ENCODE measurements around the gene SEPTIN8.
A peak's percentile ranks its signal among the peaks of the same experiment; 100 is the strongest.

Gene SEPTIN8, protein sequence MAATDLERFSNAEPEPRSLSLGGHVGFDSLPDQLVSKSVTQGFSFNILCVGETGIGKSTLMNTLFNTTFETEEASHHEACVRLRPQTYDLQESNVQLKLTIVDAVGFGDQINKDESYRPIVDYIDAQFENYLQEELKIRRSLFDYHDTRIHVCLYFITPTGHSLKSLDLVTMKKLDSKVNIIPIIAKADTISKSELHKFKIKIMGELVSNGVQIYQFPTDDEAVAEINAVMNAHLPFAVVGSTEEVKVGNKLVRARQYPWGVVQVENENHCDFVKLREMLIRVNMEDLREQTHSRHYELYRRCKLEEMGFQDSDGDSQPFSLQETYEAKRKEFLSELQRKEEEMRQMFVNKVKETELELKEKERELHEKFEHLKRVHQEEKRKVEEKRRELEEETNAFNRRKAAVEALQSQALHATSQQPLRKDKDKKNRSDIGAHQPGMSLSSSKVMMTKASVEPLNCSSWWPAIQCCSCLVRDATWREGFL

DNA sequence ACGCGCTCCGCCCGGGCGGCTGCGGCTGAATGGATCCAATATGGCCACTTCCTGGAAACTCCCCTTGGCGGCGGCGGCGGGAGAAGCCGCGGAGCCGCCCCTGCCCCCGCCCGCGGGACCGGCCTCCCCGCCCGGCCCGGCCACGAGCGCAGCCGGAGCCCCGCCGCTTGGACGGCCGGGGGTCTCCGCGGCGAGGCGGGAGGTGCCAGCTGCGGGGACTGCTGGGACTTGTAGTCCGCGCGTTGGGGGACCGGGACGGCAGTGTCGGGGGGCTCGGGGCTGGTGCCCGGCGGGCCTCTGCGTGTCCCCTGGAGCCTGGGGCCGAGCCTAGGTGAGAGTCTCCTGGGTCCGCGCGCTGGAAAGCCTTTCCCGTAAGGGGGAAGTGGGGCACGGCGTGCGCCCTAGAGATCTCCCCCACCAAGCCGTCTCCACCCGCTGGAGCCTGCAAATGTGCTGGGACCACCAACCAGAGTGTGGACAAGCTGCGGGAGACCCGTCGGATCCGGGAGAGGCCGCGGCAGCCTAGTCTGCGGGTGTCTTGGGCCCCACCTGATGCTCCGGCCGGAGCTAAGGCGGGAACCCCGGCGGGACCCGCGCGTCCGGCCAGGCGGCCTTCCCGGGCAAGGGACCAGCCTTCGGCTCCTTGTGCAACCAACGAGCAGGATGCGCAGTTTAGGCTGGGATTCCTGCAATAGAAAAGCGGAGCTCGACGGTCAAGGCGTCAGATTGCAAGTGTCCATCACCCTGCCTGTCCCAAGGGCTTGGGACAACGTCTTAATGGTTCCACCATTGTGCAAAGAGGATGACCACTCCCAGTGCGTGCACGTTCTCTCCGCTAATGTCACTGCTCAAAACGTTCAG is at the start of gene SEPTIN8:
Gene SEPTIN8, minus strand, starts transcription at position 31 of the 861 bp plus-strand sequence. CDS start 102 bp downstream, outside the sequence.
- no peak for DNase-seq

DNA sequence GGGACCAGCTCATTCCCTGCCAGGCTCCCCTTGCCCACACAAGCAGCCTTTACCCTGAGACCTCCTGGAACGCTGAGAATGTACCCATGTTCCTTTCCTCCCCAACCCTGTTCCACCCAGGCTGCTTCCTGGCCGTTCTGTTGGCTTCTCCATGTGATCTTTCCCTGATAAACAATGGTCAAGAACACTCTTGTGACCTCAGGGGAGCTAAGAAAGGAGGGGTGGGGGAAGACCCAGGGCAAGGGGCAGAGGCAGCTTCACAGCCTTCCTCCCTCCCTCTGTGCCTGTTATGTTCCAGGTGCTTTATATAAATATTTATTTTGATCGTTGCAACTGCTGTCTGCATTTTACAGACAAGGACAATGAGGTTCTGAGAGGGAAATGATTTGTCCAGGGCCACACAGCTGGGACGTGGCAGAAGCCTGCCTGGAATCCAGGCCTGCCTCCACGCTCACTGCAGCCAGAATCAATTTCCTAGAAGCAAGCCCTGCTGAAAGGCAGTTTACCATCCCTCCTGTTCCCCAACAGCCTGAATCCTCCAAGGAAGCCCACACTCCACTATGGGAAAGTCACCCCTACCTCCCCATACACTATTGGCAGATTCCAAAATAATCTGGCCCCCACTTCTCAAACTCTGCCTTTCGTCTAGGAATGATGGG is 49.5 kb upstream of the SEPTIN8 start:
- DNase-seq = no peak

DNA sequence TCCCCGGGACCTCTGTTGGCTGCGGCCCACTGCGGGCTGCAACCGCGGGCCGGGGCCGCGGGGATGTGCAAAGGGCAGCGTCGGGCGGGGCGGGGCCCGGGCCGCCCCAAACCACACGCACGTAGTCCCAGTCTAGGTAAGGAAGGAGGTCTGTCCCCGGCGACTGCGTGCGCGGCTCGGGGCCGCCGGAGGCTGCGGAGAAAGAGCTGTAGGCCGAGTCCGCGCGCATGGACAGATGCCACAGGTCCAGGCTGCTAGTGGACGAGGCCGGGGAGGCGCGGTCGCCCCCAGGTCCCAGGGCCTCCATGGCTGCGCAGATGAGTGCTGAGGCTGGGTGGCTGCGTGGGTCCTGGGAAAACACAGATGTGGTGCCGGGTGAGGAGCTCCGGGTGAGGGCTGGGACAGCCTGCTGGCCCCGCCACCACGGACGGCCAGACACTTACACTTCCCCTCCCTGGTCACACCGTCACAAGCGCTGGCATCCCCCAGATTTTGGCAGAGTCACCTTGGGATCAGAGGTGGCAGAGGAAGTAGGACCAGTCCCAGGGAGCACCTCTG is 48.9 kb upstream of the SEPTIN8 start:
- no peak for DNase-seq

DNA sequence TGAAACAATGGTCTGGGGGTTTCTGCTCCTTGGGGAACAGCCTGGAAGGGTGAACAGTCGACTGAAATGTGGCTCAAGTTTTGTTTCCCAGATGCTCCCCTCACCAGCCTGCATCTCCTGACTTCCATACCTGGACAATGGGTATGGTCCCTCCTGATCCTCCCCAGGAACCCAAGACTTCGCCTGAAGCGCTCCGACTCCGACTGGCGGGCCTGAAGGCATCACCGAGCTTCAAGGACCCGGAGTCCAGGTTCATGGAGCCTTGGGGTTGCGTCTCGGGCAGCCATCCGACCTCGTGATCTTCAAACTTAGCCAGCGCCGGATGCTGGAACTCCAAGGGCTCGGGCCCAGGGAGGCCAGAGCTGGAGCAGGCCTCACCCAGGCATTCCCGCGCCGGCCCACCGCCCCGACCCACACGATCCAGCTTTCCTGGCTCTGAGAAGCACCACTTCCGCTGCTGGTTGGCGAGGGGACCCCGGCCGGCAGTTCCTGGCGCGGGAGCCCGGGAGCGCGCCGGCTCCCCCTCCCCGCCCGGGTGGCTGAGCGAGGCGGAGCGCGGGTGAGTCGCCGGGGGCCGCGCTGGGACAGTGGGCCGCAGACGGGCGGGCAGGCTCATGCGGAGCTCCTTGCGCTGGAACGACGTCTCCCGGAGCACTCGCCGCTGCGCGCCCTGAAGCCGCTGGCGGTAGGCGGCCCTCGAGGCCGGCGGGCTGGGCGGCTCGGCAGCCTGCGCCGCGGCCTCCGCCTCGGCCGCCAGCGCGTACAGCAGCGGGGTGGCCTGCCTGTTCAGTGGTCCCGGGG is 48.2 kb upstream of the SEPTIN8 start:
- no peak for DNase-seq

DNA sequence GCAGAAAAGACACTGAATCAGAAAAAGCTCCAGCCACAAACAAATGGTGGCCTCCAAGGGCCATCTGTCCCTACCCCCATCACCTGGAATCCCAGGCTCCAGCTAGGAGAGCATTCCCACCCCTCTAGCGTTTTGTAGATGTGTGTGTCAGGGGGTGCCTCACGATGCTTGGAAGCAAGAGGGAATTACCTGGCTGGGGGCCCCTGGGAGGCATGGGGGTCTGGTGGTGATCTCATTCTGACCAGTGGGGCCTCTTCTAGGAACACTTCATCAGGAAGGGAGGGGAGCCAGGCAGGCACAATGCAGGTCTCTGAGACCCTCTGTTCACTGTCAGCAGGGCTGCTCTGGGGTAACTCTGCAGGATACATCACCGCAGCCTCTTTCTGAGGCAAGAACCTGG is 47.4 kb upstream of the SEPTIN8 start:
- no peak for DNase-seq

DNA sequence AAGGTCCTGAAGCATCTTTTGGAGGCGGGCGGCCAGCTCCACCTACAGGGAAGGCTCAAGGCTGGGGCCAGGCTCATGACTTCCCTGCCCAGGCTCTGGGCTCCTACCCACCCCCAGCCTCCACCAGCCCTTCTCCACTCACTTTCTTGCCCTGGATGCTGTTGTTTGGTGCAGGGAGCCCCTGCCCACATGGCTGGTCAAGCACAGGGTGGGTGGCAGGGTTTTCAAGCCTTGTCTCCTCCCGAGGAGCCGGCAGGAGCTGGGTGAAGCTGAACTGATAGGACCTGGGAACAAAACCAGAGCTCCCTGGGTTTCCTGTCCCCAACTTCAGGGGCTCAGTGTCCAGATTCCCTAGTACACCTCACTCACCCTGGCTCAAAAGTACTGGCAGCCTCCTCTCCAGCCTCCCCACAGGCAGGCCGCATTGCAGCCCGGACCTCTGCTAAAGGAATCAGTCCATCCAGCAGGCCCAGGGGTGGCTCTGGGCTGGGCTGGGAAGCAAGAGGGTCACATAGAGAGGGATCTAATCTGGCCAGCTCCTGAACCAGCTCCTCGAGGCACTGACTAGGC is 46.5 kb upstream of the SEPTIN8 start:
- DNase-seq = no peak

DNA sequence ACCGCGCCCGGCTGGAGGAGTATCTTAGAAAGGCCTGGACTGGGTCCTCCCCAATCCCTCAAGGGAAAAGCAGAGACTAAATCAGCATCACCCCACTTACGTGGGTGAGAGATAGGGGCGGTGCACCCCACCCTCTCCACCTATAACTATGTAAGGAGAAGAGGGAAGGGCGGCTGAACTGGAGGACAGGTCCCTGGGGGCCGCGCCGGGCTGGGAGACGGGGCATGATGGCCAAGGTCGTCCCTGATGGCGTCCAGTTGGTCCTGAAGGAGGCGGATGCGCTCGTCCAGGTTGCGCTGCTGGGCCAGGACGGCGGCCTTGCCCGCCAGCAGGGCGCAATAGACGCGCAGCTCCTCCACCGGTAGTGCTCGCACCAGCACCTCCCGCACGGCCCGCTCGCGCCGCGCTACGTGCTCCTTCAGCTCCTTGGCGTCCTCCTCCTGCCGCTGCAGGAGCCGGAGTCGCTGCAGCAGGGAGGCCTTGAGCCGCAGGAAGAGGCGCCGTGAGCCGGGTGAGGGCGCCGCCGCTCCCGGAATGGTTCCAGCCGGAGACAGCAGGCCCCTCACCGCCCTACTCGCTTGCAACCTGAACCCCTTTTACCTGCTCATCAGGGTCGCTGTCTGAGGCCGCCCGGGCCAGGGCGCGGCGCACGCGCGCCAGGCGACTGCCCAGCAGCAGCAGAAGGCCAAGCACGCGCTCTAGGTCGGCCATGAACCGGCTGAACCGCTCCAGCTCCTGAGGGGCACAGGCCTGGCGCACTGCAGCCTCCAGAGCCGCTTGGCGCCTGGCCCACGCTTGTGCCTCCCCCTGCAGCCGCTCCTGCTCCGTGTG is 45.8 kb upstream of the SEPTIN8 start:
- DNase-seq = no peak

DNA sequence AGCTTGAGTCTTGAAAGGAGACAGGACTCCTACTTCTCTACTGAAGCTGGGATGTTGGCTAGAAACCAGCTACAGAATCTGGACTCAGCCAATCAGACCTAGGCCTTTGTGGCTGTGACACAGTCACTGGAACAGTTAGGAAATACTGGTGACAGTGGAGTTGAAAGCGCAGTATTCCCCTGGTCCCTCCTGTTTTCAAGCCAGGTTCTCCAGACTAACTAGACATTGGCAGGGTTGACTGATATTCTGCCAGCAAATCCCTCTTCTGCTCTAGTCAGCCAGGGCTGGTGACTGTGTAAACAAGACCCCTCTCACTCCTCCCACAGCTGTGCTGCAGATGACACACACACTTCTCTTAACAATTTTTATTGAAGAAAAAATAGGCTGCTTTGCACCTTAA is 44.8 kb upstream of the SEPTIN8 start:
- no peak for DNase-seq

DNA sequence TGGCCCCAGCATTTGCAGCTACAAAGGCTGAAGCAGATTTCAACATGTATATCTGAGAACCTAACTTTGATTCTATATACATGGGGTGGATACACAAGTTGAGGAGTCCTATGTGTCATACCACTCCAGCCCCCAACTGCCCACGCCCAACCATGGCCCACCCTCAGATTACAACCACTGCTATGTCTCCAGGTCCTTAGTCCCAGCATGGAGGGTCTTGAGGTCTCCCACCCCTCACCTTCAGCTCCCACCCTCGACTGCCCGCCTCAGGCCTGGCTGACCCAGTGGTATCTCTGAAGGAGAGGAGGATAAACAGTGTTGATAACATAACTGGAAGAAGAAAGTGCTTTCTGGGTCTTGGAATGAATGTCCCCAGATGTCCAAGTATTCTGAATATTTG is 44.3 kb upstream of the SEPTIN8 start:
- DNase-seq = no peak

DNA sequence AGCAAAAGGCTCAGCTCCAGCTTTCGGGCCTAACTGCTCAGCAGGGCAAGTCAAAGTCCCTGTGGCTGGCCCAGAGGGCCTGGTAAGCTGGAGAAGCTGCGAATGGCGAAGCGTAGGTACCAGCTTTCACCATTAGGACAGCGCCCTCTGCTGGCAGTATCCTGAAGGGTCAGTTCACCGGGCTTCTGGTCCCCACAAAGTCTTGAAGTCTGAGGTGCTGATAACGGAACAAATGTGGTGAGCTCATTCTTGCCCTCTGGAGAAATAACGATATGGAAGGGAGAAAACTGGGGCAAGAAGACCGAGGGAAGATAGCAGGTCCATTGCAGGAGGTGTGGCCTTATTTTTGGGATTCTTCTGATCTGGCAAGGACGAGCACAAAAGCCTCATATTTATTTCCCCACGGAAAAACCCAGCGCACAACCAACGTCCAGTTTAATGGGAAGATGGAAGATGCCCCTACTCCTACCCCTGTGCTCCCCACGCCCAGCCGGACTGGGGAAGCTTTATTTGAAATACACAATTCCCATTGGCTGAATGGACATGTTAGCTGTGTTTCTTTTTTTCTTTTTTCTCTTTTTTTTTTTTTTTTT is 43.2 kb upstream of the SEPTIN8 start:
- peak; percentile 67 for DNase-seq

DNA sequence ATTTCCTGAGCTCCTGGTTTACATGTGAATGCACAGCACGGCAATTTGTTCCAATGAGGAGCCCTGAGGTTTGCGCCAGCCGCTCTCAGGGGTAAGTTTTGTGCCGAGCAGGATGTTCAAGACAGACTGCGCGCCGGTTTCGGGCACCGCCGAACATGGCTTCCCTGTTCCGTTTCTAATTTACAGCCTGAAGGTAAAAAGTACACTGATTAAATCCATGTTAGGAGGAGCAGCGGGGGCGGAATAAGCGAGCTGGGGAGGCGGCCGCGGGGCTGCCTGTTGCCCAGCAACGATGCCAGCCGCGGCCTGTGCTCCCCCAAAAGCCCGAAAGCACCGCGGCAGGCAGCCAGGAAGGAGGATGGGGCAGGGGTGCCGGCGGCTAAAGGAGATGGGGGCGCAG is 42.4 kb upstream of the SEPTIN8 start:
- no peak for DNase-seq

DNA sequence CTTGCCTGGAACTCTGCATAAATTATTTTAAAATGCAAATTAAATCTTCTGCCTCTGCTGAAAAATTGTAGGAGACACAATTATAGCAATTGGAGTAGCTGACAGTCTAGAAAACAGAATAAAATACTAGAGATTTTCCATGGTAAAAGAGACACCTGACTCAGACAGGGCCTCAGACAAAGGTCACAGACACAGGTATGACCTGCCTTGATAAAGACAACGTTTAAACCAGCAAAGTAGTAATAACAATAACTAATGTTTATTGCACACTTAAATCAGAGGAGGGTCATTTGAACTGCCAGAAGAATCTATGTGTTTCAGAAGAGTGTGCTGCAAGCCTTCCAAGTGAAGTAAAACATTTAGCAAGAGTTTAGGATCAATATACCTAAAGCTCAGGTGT is 40.0 kb upstream of the SEPTIN8 start:
- no peak for DNase-seq

DNA sequence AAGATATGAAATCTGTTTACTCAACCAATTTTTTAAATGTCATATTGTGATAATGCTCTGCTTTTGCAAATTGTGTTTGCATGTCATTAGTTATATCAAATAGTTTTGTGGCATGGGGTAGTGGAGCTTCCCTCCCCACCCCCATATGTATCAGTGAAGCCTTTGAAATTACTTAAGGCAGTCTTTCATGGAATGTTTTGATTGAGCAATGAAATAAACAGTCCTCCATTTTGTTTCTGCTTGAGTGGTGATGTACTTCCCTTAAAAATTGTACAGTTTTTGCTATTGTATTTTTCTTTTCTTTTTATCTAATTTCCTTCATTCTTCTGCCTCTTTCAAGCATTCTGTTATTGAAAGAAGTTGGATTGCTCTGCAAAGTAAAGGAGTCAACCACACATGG is 39.5 kb upstream of the SEPTIN8 start:
- DNase-seq = no peak

DNA sequence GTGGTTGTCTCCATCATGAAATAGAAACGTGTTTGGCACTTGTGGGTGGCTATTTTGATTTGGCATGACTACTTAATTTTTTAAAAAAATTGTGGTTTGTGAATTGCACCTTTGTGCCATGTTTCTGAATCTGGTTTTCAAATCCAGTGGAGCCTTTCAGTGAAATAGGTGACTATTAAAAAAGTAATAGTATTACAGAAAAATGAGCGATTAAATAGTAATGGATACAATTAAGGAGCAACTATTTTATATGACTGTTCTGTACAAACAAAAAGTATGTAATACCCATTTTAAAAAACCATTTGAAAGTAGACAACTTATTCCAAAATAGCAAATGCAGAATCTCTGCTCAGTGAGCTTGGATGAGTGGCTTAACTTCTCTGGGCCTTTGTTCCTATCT is 39.0 kb upstream of the SEPTIN8 start:
- DNase-seq = no peak

DNA sequence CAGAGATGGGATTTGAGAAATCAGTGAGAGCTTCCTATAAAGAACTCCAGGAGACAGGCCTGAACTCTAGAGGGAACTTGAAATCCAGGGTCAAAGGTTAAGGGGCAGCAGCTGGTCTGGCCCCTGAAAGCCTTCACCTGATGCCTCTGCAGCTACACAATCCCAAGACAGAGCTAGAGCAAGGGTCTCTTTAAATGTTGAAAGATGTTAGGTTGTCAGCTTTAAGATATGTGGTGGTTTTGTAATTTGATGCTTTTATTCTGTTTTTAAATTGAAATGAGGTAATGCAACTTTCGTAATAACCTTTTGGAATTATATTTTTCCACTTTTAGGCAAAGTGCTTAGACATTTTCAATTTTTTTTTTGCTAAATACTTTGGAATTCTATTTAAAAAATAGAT is 38.4 kb upstream of the SEPTIN8 start:
- no peak for DNase-seq

DNA sequence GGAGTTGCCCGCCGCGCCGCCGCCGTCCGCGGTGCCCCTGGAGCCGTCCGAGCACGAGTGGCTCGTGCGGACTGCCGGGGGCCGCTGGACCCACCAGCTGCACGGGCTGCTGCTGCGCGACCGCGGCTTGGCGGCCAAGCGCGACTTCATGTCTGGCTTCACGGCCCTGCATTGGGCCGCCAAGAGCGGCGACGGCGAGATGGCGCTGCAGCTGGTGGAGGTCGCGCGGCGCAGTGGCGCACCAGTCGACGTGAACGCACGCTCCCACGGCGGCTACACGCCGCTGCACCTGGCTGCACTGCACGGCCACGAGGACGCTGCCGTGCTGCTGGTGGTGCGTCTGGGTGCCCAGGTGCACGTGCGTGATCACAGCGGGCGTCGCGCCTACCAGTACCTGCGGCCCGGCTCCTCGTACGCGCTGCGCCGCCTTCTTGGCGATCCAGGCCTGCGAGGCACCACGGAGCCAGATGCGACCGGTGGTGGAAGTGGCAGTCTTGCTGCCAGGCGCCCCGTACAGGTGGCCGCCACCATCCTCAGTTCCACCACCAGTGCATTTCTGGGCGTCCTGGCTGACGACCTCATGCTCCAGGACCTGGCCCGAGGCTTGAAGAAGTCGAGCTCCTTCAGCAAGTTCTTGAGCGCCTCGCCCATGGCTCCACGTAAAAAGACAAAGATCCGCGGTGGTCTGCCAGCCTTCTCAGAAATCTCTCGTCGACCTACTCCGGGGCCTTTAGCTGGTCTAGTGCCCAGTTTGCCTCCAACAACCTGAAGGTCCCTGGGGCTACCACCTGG is 37.7 kb upstream of the SEPTIN8 start:
- no peak for DNase-seq

DNA sequence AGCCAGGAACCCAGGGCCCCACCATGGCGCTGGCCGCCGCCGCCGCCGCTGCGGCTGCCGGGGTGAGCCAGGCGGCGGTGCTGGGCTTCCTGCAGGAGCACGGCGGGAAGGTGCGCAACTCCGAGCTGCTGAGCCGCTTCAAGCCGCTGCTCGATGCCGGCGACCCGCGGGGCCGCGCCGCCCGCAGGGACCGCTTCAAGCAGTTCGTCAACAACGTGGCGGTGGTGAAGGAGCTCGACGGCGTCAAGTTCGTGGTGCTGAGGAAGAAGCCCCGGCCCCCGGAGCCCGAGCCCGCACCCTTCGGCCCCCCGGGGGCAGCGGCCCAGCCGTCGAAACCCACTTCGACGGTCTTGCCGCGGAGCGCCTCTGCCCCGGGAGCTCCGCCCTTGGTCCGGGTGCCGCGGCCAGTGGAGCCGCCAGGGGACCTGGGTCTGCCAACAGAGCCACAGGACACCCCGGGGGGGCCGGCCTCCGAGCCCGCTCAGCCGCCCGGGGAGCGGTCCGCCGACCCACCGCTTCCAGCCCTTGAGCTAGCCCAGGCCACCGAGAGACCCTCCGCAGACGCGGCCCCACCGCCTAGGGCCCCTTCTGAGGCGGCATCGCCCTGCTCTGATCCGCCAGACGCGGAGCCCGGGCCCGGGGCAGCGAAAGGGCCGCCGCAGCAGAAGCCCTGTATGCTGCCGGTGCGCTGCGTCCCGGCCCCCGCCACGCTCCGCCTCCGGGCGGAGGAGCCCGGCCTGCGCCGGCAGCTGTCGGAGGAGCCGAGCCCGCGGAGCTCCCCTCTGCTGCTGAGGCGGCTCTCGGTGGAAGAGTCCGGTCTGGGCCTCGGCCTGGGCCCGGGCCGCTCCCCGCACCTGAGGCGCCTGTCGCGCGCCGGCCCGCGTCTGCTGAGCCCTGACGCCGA is 36.8 kb upstream of the SEPTIN8 start:
- DNase-seq = no peak

DNA sequence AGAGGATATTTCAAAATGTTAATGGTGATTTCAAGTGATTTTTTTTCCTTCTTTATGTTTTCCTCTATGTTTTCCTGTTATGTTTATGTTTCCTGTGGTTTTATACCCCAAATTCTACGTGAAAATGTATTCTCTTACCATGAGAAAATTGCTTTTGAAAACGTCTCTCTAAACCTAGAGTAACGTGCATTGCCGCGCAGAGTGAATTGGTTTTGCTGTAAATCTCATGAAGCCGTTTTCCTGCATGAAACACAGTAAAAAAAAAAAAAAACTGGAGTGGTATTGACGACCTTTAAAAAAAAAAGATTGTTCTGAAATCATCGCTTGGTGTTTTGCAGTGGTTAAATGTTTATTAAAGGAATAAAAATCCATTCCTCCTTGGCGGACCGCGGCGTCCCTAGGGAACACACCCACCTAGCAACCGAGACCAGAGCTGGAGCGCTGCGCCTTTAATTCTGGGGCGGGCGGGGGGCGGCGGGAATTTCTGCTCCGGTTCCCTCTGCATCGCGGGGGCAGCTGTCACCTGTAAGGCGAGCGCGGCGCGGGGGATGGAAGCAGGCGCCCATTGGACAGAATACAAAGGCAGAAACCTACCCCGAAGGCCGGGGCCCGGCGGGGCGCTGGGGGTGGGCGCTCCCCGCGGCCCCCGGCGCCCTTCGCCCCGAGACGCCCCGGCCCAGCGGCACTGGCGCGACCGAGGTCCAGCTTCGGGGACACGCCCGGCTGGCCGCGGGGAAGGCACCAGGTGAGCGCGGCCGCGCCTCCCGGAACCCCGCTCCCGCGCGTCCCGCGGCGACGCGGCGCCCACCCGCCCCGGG is 36.0 kb upstream of the SEPTIN8 start, which contains the start of gene SOWAHA:
Gene SOWAHA, plus strand, starts transcription at position 522 of the 818 bp plus-strand sequence. CDS start 320 bp downstream, outside the sequence.
- DNase-seq = no peak

Data from SHP77 treated with DMSO at 0.1 percent for 48 hours (cell line).